ENCODE measurements around the gene NEK6. TPM values are rescaled to one million over a fixed set of nuclear protein-coding genes. Genes with fewer than 3 reads are reported as not detected.

Gene NEK6
- polyA plus RNA-seq, 2 of the 4 experiments (the other 2 are of a cell fraction) = 26.1 to 33.7 TPM

GRCh38 chr9:124329206-124329792 is 71.5 kb downstream of the NEK6 start:
- no peak overlapping the region for H3K4me2 ChIP-seq
- 88% methylated on average over 19 of the region's 19 CpGs for WGBS (ENCODE audit: missing lambda C conversion rate)
- H3K4me1 ChIP-seq = no peaks in the 10 kb centered on the region
- H3K4me3 ChIP-seq = no peak overlapping the region
- no peaks in the 10 kb centered on the region for H3K9me3 ChIP-seq
- ChIA-PET POLR2A (no interaction called here), CTCF (interaction anchor here (1.3 to 3.6 kb wide), 4 partner anchors 9 to 202 kb away, joined by 4 to 25 read pairs (median 12); no protein-coding TSS in a partner anchor)
- TF ChIP-seq RFX5 (IDR thresholded peaks at IDR 0.05) (no peak), FOSB (CRISPR knock-in tag; IDR thresholded peaks at IDR 0.05) (no peak), ZC3H11A (IDR thresholded peaks at IDR 0.05) (no peak), CTCF (IDR thresholded peaks at IDR 0.05) (no peak), ATOH8 (CRISPR knock-in tag; IDR thresholded peaks at IDR 0.05; ENCODE audit: low read depth) (no peak), CHD4 (IDR thresholded peaks at IDR 0.05; ENCODE audit: borderline replicate concordance) (no peak), KDM1A (IDR thresholded peaks at IDR 0.05; ENCODE audit: low read depth) (no peak), HOXA7 (CRISPR knock-in tag; IDR thresholded peaks at IDR 0.05) (no peak), HOXB5 (CRISPR knock-in tag; IDR thresholded peaks at IDR 0.05) (no peak), NR3C1 (IDR thresholded peaks at IDR 0.05) (no peak), ZFP36 (IDR thresholded peaks at IDR 0.05; ENCODE audit: borderline replicate concordance, partially characterized antibody) (no peak), CHD2 (IDR thresholded peaks at IDR 0.05; ENCODE audit: low read length, partially characterized antibody) (no peak), KDM5A (IDR thresholded peaks at IDR 0.05) (no peak), RNF2 (IDR thresholded peaks at IDR 0.05; ENCODE audit: borderline replicate concordance, low read depth) (no peak), EHMT2 (IDR thresholded peaks at IDR 0.05; ENCODE audit: low read depth) (no peak)
- no peak for ATAC-seq
- no peak for FAIRE-seq
- no peak overlapping the region for H3K27ac ChIP-seq
- no peak for DNase-seq (ENCODE audit: low read depth in 1 of 2, low spot score in 1 of 2)

GRCh38 chr9:124330011-124330697 is 72.4 kb downstream of the NEK6 start:
- H3K4me1 ChIP-seq = no peaks in the 10 kb centered on the region
- ChIA-PET POLR2A (no interaction called here), CTCF (interaction anchor here (0.6 to 3.6 kb wide), 6 partner anchors 10 to 203 kb away, joined by 4 to 25 read pairs (median 8); no protein-coding TSS in a partner anchor)
- DNase-seq (ENCODE audit: low read depth in 1 of 2, low spot score in 1 of 2) (no peak), ATAC-seq (no peak), FAIRE-seq (no peak)
- no peak for TF ChIP-seq HOXB13 (CRISPR knock-in tag; IDR thresholded peaks at IDR 0.05; ENCODE audit: low read depth)
- no peak for TF ChIP-seq FOSB (CRISPR knock-in tag; IDR thresholded peaks at IDR 0.05)
- TF ChIP-seq FOXS1 (CRISPR knock-in tag; IDR thresholded peaks at IDR 0.05) = no peak
- TF ChIP-seq NR3C1 (IDR thresholded peaks at IDR 0.05) = no peak
- TF ChIP-seq REST (IDR thresholded peaks at IDR 0.05) = no peak
- no peaks in the 10 kb centered on the region for H3K9me3 ChIP-seq
- H3K4me2 ChIP-seq = no peak overlapping the region
- H3K4me3 ChIP-seq = no peak overlapping the region
- 86% methylated on average over 29 of the region's 29 CpGs for WGBS (ENCODE audit: missing lambda C conversion rate)
- no peak overlapping the region for H3K27ac ChIP-seq
